Globus pallidus (tissue), 1 donor: ENCODE results near the gene MAZ.
"Not testable (repeated sequence)": the region's sequence is repeated elsewhere in the genome, so short reads cannot be mapped to it uniquely, and the experiment has no call there.

Experiments used
- DNase-seq: peaks from one replicate; pipeline ENCODE4 v3.0.0-alpha.2; 2015; ENCODE audit warnings: low spot score

The MAZ gene

DNA sequence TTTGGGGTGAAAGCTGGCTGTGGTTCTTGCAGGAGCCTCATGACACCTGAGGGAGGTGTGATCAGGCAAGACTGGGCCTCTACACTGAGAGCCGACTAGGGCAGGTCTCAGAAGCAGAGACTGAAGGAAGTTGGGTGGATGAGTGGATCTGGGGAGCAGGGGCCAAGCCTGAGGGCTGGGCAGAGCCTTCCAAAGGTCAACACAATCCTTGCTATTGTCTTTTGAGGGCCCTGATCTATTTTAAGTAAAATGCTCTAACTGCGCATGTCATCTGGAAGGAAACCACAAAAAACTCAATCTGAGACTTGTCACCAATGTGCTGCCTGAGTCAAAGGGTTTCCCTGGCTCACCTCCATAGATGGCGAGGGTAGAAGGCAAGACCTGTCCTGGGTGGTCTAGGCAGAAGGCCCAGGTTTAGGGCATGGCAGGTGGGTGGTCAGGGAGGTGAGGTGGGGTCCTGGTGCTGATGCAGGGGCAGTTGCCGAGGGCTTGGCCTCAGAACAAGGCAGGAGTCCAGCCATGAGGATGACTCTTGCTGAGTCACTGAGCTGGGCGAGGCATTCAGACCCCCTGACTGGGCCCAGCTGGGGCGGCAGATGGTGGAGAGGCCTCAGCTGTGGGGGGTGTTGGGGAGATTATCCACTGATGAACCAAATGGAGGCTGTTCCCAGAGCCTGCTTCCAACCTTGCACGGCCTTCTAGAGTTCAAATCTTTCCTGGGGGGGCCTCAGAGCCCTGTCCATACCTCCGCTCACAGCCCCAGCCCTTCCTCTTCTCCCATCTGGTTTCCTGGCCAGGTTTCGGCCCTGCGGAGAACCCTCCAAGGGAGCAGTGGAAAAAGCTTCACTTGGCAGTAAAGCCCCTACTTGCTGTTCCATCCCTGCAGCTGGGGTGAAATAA is 19.1 kb downstream of the MAZ start:
- DNase-seq = peak; percentile 83

DNA sequence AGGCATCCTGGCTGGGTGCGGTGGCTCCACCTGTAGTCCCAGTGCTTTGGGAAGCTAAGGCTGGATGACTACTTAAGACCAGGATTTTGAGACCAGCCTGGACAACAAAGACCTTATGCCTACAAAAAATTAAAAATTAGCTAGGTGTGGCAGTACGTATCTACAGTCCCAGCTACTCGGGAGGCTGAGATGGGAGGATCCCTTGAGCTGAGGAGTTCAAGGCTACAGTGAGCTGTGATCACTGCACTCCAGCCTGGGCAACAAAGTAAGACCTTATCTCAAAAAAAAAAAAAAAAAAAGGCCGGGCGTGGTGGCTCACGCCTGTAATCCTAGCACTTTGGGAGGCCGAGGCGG is 20.0 kb downstream of the MAZ start:
- DNase-seq = no peak

DNA sequence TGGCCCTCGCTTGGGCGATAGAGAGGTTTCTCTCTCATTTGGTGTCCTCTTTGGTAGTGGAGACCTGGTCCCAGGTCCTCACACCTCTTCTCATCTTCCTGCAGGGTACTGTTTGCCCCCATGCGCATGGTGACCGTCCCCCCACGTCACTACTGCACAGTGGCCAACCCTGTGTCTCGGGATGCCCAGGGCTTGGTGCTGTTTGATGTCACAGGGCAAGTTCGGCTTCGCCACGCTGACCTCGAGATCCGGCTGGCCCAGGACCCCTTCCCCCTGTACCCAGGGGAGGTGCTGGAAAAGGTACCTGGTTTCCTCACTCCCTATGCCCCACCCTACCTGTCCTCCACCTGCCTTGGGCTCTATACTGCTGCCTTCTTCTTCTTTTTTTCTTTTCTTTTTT is 24.4 kb downstream of the MAZ start:
- DNase-seq = no peak

GRCh38 chr16:29831490-29831889 is 25.2 kb downstream of the MAZ start:
- no peak for DNase-seq

DNA sequence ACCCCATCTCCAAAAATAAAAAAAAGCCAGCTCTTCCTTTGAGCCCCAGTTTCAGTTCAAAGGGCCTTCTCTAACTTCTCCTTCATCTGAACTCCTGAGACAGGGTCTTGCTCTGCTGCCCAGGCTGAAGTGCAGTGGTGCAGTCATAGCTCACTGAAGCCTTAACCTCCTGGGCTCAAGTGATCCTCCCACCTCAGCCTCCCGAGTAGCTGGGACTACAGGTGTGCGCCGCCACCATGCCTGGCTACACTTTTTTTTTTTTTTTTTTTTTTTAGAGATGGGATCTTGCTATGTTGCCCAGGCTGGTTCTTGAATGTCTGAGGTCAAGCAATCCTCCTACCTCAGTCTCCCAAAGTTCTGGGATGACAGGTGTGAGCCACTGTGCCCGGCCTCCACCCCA is 26.9 kb downstream of the MAZ start:
- not testable (repeated sequence) for DNase-seq

DNA sequence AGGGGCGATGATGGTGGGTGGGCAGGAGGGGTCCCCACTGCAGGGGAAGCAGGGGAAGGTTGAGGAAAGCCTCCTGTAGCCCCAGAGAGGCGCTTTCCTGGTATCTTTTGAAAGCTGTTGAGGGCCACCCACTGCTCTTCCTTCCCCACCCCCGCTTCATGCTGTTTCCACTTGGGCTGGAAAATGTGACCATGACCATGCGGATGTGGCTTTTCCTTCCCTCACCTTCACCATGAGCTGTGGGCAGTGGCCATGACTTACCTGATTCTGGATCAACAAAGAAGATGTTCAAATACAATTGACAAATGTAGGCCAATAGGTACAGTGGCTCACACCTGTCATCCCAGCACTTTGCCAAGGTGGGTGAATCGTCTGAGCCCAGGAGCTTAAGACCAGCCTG is 27.8 kb downstream of the MAZ start:
- DNase-seq = no peak

- DNase-seq = no peak
These were observed 29.6 kb downstream of the MAZ start for GRCh38 chr16:29835926-29836325.

DNA sequence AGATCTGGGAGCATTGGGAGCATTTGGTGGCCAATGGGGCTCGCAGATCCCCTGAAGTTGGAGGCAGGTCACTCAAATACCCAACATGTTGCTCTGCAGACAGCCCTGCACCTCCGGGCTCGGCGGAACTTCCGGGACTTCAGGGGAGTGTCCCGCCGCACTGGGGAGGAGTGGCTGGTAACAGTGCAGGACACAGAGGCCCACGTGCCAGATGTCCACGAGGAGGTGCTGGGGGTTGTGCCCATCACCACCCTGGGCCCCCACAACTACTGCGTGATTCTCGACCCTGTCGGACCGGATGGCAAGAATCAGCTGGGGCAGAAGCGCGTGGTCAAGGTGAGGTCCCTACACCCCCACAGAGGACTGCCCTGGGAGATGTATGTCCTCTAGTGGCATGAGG is 30.3 kb downstream of the MAZ start:
- DNase-seq = no peak

DNA sequence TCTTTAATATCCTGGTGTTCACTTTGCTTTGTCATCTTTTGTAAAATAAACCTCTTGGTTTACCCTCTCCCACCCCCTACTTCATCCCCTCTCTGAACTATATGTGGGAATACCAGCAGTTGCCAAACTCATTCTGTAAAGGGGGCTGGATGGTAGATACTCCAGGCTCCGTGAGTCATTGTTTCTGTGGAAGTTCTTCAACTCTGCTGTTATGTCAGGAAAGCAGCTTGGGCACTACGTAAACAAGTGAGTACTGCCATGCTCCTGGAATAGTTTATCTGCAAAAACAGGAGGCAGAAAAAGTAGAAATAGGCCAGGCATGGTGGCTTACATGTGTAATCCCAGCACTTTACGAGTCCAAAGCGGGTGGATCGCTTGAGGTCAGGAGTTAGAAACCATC is 31.5 kb downstream of the MAZ start:
- no peak for DNase-seq

- no peak for DNase-seq
These were observed 33.5 kb downstream of the MAZ start for GRCh38 chr16:29839822-29840221.

GRCh38 chr16:29840240-29840639 is 33.9 kb downstream of the MAZ start:
- no peak for DNase-seq

DNA sequence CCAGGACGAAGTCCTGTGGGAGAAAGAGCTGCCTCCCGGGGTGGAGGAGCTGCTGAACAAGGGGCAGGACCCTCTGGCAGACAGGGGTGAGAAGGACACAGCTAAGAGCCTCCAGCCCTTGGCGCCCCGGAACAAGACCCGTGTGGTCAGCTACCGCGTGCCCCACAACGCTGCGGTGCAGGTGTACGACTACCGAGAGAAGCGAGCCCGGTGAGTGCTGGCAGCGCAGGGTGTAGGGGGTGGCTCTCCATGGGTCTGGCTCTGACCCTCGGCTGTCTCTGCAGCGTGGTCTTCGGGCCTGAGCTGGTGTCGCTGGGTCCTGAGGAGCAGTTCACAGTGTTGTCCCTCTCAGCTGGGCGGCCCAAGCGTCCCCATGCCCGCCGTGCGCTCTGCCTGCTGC is 35.3 kb downstream of the MAZ start:
- no peak for DNase-seq

- no peak for DNase-seq
These were observed 36.5 kb downstream of the MAZ start for GRCh38 chr16:29842732-29843346.

DNA sequence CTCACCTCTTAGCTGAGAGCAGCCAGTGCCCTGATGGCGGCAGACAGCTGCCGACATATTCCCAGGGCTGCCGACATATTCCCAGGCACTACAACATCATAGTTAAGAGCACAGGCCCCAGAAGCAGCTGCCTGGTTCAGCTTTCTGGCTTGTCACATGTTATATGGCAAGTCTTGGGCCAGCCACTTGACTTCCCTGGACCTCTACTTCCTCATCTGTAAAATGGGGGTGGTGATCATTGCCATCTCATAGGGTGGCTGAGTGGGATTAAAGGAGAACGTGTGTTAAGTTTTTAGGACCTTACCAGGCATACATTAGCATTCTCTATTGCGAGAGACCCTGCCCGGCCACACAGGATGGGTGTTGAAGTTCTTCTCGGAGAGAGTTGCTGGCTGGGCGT is 37.6 kb downstream of the MAZ start:
- DNase-seq = no peak

GRCh38 chr16:29844575-29845331 is 38.4 kb downstream of the MAZ start:
- DNase-seq = no peak

GRCh38 chr16:29845656-29846055 is 39.3 kb downstream of the MAZ start:
- no peak for DNase-seq

- DNase-seq = peak; percentile 69
These were observed 42.3 kb downstream of the MAZ start for GRCh38 chr16:29848420-29849297.

DNA sequence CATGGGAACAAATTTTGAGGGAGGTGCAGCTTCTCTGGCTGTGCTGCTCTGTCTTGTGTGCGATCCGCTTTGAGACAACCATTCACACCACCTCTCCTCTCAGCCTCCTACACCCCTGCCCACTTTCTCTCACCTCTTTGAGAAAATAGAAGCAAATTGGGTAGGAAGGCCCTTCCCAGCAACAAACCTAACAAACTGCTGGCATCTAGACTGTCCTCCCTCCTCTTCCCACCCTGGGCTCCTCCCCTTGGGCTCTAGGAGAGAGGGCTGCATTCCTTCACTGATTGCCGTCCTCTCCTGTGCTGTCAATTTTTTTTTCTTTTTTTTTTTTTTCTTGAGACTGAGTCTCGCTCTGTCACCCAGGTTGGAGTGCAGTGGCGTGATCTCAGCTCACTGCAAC is 43.2 kb downstream of the MAZ start:
- DNase-seq = no peak

DNA sequence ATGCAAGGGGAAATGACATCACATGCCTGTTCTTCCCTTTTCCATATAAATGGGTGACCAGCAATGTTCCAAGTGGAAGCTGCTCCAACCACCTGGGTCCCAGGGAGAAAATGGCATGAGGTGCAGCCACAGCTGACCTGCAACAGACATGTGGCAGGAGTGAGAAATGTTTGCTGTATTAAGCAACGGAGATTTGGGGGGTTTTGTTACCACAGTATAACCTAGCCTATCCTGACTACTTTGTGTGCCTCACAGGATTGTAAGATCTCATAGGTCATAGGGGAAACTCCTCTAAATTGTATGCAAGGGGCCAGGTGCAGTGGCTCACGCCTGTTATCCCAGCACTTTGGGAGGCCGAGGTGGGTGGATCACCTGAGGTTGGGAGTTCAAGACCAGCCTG is 44.7 kb downstream of the MAZ start:
- no peak for DNase-seq

- DNase-seq = no peak
These were observed 46.3 kb downstream of the MAZ start for GRCh38 chr16:29852654-29853053.

DNA sequence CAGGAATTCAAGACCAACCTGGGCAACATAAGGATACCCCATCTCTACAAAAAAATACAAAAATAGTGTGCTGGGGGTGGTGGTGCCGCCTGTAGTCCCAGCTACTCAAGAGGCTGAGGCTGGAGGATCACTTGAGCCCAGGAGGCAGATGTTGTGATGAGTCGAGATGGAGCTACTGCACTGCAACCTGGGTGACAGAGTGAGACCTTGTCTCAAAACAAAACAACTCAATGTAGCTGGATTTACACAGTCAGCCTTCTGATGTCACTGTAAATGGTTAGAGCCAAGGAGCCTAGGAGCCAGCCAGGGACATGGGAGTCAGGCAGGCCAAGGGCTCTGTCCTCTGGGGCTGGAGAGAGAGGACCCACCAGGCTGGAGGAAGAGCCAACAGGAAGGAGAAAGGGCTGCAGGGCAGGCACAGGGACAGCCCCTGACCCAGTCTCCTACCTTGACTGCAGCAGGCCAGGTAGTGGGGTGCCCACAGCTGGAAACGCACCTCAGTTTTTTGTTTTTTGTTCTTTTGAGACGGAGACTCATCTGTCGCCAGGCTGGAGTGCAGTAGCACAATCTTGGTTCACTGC is 48.3 kb downstream of the MAZ start:
- DNase-seq = no peak
